Measurements from ENCODE around the gene EFNB2. TPM values are rescaled to one million over a fixed set of nuclear protein-coding genes. Genes with fewer than 3 reads are reported as not detected.

The EFNB2 gene
- total RNA-seq, 4 donors from 2014 or later, result 12.1 to 41.3 (median 26.4) TPM

GRCh38 chr13:106566641-106567473, 31.4 kb upstream of the EFNB2 start:
- peak; percentile 57 to 89 for DNase-seq (ENCODE audit: low spot score in 2 of 2)
- intact Hi-C loops (cut with DNase I; ENCODE audit: low total_unique reads), result no loop called here
- 1% methylated on average over 34 of the region's 34 CpGs for WGBS, 2 donors
- H3K4me3 ChIP-seq (ENCODE audit: low read depth, poor library complexity, severe bottlenecking), result peak overlapping the region; percentile 79
- TF ChIP-seq CTCF (IDR thresholded peaks at IDR 0.05), result no peak
- no peak for TF ChIP-seq POLR2A (IDR thresholded peaks at IDR 0.05)

GRCh38 chr13:106565127-106565775, 29.8 kb upstream of the EFNB2 start:
- no peak overlapping the region for H3K4me3 ChIP-seq (ENCODE audit: low read depth, poor library complexity, severe bottlenecking)
- intact Hi-C loops (cut with DNase I; ENCODE audit: low total_unique reads), result no loop called here
- DNase-seq (ENCODE audit: low spot score in 2 of 2), result no peak
- TF ChIP-seq CTCF (IDR thresholded peaks at IDR 0.05) (no peak), POLR2A (IDR thresholded peaks at IDR 0.05) (no peak)
- 33 to 37% methylated on average over 4 of the region's 4 CpGs for WGBS, 2 donors

GRCh38 chr13:106562301-106562700, 26.8 kb upstream of the EFNB2 start:
- DNase-seq (ENCODE audit: low spot score in 2 of 2), result no peak
- TF ChIP-seq CTCF (IDR thresholded peaks at IDR 0.05) (no peak), POLR2A (IDR thresholded peaks at IDR 0.05) (no peak)
- intact Hi-C loops (cut with DNase I; ENCODE audit: low total_unique reads), result no loop called here
- no peak overlapping the region for H3K4me3 ChIP-seq (ENCODE audit: low read depth, poor library complexity, severe bottlenecking)
- WGBS, 2 donors, result 67 to 79% methylated on average over 1 of the region's 1 CpG

GRCh38 chr13:106561551-106562170, 26.2 kb upstream of the EFNB2 start:
- WGBS, 2 donors, result 49 to 65% methylated on average over 6 of the region's 6 CpGs
- intact Hi-C loops (cut with DNase I; ENCODE audit: low total_unique reads), result no loop called here
- TF ChIP-seq CTCF (IDR thresholded peaks at IDR 0.05), result no peak
- no peak for TF ChIP-seq POLR2A (IDR thresholded peaks at IDR 0.05)
- no peak overlapping the region for H3K4me3 ChIP-seq (ENCODE audit: low read depth, poor library complexity, severe bottlenecking)
- DNase-seq (ENCODE audit: low spot score in 2 of 2), result no peak

DNA sequence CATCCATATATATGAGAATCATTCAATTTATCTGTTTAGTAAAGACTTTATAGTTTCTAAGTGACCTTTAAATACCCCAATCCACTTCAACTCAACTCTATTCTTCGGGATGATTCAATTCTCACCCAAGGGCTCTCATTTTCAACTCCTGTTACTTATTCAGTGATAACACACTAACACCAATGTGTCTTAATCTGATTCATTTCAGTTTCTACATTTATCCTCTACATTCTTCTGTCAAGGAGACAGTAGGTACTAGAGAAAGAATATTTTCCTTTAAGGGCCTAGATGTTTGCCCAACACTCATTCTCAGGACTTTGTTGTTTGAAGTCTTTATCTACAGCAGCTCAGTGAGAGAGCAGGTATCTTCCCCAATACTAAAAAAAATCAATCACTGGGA, 25.4 kb upstream of the EFNB2 start:
- TF ChIP-seq POLR2A (IDR thresholded peaks at IDR 0.05) (no peak), CTCF (IDR thresholded peaks at IDR 0.05) (no peak)
- H3K4me3 ChIP-seq (ENCODE audit: low read depth, poor library complexity, severe bottlenecking), result no peak overlapping the region
- DNase-seq (ENCODE audit: low spot score in 2 of 2), result no peak
- 56 to 59% methylated on average over 1 of the region's 1 CpG for WGBS, 2 donors
- intact Hi-C loops (cut with DNase I; ENCODE audit: low total_unique reads), result no loop called here
